Activated T-helper 1 cell treated with anti-CD3 and anti-CD28 coated beads, Interleukin-12 subunit alpha, Interleukin-12 subunit beta, Interleukin-2, Interleukin-4 antibody, amounts not matched to agents 30 ng/mL and 10 ng/mL and 1 ng/mL, durations not matched to agents 14 hours and 24 hours and 36 hours (primary cell): Measurements from ENCODE around the gene B4GALNT4. TPM values are rescaled to one million over a fixed set of nuclear protein-coding genes. Genes with fewer than 3 reads are reported as not detected.
"Not testable (repeated sequence)": the region's sequence is repeated elsewhere in the genome, so short reads cannot be mapped to it uniquely, and the experiment has no call there.

ENCODE experiments used
- DNase-seq: peaks from one replicate; pipeline ENCODE4 v3.0.0; 2021; ENCODE audit warnings: low spot score
- H3K27ac Mint-ChIP-seq: one replicate; pipeline ENCODE4 v1.8.0; 2021; ENCODE audit warnings: mild to moderate bottlenecking, mixed read lengths
- H3K27me3 Mint-ChIP-seq: one replicate; pipeline ENCODE4 v1.8.0; 2022; ENCODE audit warnings: mild to moderate bottlenecking, moderate library complexity, mixed read lengths; ENCODE audit not compliant: insufficient read depth
- H3K36me3 Mint-ChIP-seq: one replicate; pipeline ENCODE4 v1.8.0; 2021; ENCODE audit warnings: low read depth, mixed read lengths
- H3K4me1 Mint-ChIP-seq: one replicate; pipeline ENCODE4 v1.8.0; 2021; ENCODE audit warnings: low read depth, mixed read lengths
- H3K4me3 Mint-ChIP-seq: one replicate; pipeline ENCODE4 v1.8.0; 2021; ENCODE audit warnings: mild to moderate bottlenecking, moderate library complexity, mixed read lengths
- H3K9me3 Mint-ChIP-seq: one replicate; pipeline ENCODE4 v1.8.0; 2021; ENCODE audit warnings: mixed read lengths
- intact Hi-C: fragments of 100-400 bp; cut with micrococcal nuclease; formaldehyde crosslinking; loops from one replicate; pipeline ENCODE4 v1.15.1; 2024
- total RNA-seq: library from RNA; stranded (reverse); gene quantifications from 2 replicates; pipeline ENCODE4 v1.2.3, GENCODE V29; 2022

Gene B4GALNT4
- total RNA-seq, 1 donor from 2014 or later, result 3.8 TPM

GRCh38 chr11:417652-418342 lies 48.5 kb downstream of the B4GALNT4 start:
- no peaks in the 10 kb centered on the region for H3K9me3 Mint-ChIP-seq
- no peak for DNase-seq
- H3K4me1 Mint-ChIP-seq, result peaks cover 30% of the 10 kb centered on the region
- H3K27me3 Mint-ChIP-seq, result no peaks in the 10 kb centered on the region
- peak overlapping the region; percentile 76 for H3K4me3 Mint-ChIP-seq
- no peak overlapping the region for H3K27ac Mint-ChIP-seq
- intact Hi-C loops, result loop anchor here (2.0 to 5.0 kb wide), 2 partner anchors 105 to 181 kb away; partner anchors contain the start of genes IFITM1, PSMD13 and SIRT3
- H3K36me3 Mint-ChIP-seq, result peaks cover 8% of the 10 kb centered on the region

- no peak for DNase-seq
These were observed 49.3 kb downstream of the B4GALNT4 start for GRCh38 chr11:418343-419247.

GRCh38 chr11:419248-420005 lies 50.1 kb downstream of the B4GALNT4 start:
- intact Hi-C loops, result loop anchor here (5.0 kb wide), 1 partner anchor 107 kb away; the partner anchor contains the start of gene IFITM1
- Mint-ChIP-seq H3K27me3 (no peaks in the 10 kb centered on the region), H3K27ac (no peak overlapping the region), H3K9me3 (no peaks in the 10 kb centered on the region), H3K4me3 (peak overlapping the region; percentile 56), H3K4me1 (peaks cover 20% of the 10 kb centered on the region), H3K36me3 (peaks cover 10% of the 10 kb centered on the region)
- DNase-seq, result no peak

More at GRCh38 chr11:418343-419247, 49.3 kb downstream of the B4GALNT4 start:
- H3K27ac Mint-ChIP-seq, result no peak overlapping the region
- no peaks in the 10 kb centered on the region for H3K27me3 Mint-ChIP-seq
- H3K4me3 Mint-ChIP-seq, result peak overlapping the region; percentile 11
- H3K4me1 Mint-ChIP-seq, result peaks cover 24% of the 10 kb centered on the region
- intact Hi-C loops, result loop anchor here (5.0 kb wide), 1 partner anchor 106 kb away; the partner anchor contains the start of gene IFITM1
- H3K9me3 Mint-ChIP-seq, result no peaks in the 10 kb centered on the region
- H3K36me3 Mint-ChIP-seq, result peaks cover 8% of the 10 kb centered on the region

GRCh38 chr11:420054-420910 lies 51.0 kb downstream of the B4GALNT4 start:
- Mint-ChIP-seq H3K9me3 (no peaks in the 10 kb centered on the region), H3K36me3 (peaks cover 15% of the 10 kb centered on the region), H3K4me1 (peaks cover 12% of the 10 kb centered on the region), H3K27ac (no peak overlapping the region), H3K4me3 (peak overlapping the region; percentile 56), H3K27me3 (no peaks in the 10 kb centered on the region)
- no peak for DNase-seq
- intact Hi-C loops, result no loop called here

GRCh38 chr11:420911-421321 lies 51.6 kb downstream of the B4GALNT4 start:
- H3K27ac Mint-ChIP-seq, result no peak overlapping the region
- H3K36me3 Mint-ChIP-seq, result peaks cover 17% of the 10 kb centered on the region
- no peak overlapping the region for H3K4me3 Mint-ChIP-seq
- DNase-seq, result no peak
- H3K4me1 Mint-ChIP-seq, result peaks cover 5% of the 10 kb centered on the region
- no peaks in the 10 kb centered on the region for H3K27me3 Mint-ChIP-seq
- no peaks in the 10 kb centered on the region for H3K9me3 Mint-ChIP-seq
- intact Hi-C loops, result no loop called here

- Mint-ChIP-seq H3K4me3 (no peak overlapping the region), H3K9me3 (no peaks in the 10 kb centered on the region), H3K36me3 (peaks cover 17% of the 10 kb centered on the region), H3K4me1 (no peaks in the 10 kb centered on the region), H3K27ac (no peak overlapping the region), H3K27me3 (no peaks in the 10 kb centered on the region)
- no peak for DNase-seq
- intact Hi-C loops, result no loop called here
These were observed 53.0 kb downstream of the B4GALNT4 start for GRCh38 chr11:422249-422656.

- H3K4me3 Mint-ChIP-seq, result no peak overlapping the region
- H3K36me3 Mint-ChIP-seq, result peaks cover 24% of the 10 kb centered on the region
- H3K9me3 Mint-ChIP-seq, result no peaks in the 10 kb centered on the region
- DNase-seq, result no peak
- intact Hi-C loops, result no loop called here
- no peaks in the 10 kb centered on the region for H3K27me3 Mint-ChIP-seq
- no peak overlapping the region for H3K27ac Mint-ChIP-seq
- H3K4me1 Mint-ChIP-seq, result no peaks in the 10 kb centered on the region
These were observed 54.9 kb downstream of the B4GALNT4 start for GRCh38 chr11:424232-424631.

- intact Hi-C loops, result not testable (repeated sequence)
These were observed 55.5 kb downstream of the B4GALNT4 start for GRCh38 chr11:424766-425165.

GRCh38 chr11:425301-425700 lies 56.0 kb downstream of the B4GALNT4 start:
- intact Hi-C loops, result no loop called here
- peaks cover 24% of the 10 kb centered on the region for H3K36me3 Mint-ChIP-seq
- H3K4me1 Mint-ChIP-seq, result no peaks in the 10 kb centered on the region
- no peak for DNase-seq
- H3K27ac Mint-ChIP-seq, result no peak overlapping the region
- H3K4me3 Mint-ChIP-seq, result no peak overlapping the region
- H3K9me3 Mint-ChIP-seq, result no peaks in the 10 kb centered on the region
- H3K27me3 Mint-ChIP-seq, result no peaks in the 10 kb centered on the region

More at GRCh38 chr11:424766-425165, 55.5 kb downstream of the B4GALNT4 start:
- H3K4me3 Mint-ChIP-seq, DNase-seq, H3K9me3 Mint-ChIP-seq, H3K27me3 Mint-ChIP-seq, H3K27ac Mint-ChIP-seq, H3K4me1 Mint-ChIP-seq: not testable (repeated sequence)
- peaks cover 24% of the 10 kb centered on the region for H3K36me3 Mint-ChIP-seq

GRCh38 chr11:426851-427250 lies 57.6 kb downstream of the B4GALNT4 start:
- DNase-seq, result no peak
- H3K36me3 Mint-ChIP-seq, result peaks cover 24% of the 10 kb centered on the region
- intact Hi-C loops, result no loop called here

GRCh38 chr11:428295-428694 lies 59.0 kb downstream of the B4GALNT4 start:
- H3K9me3 Mint-ChIP-seq, result no peaks in the 10 kb centered on the region
- no peak overlapping the region for H3K27ac Mint-ChIP-seq
- intact Hi-C loops, result no loop called here
- no peaks in the 10 kb centered on the region for H3K4me1 Mint-ChIP-seq
- no peaks in the 10 kb centered on the region for H3K27me3 Mint-ChIP-seq
- peaks cover 21% of the 10 kb centered on the region for H3K36me3 Mint-ChIP-seq
- no peak for DNase-seq
- no peak overlapping the region for H3K4me3 Mint-ChIP-seq

More at GRCh38 chr11:426851-427250, 57.6 kb downstream of the B4GALNT4 start:
- Mint-ChIP-seq H3K4me3 (no peak overlapping the region), H3K9me3 (no peaks in the 10 kb centered on the region), H3K27ac (no peak overlapping the region), H3K27me3 (no peaks in the 10 kb centered on the region), H3K4me1 (no peaks in the 10 kb centered on the region)

GRCh38 chr11:429391-429790 lies 60.1 kb downstream of the B4GALNT4 start:
- Mint-ChIP-seq H3K27me3 (no peaks in the 10 kb centered on the region), H3K27ac (no peak overlapping the region), H3K4me1 (no peaks in the 10 kb centered on the region), H3K4me3 (no peak overlapping the region), H3K36me3 (peaks cover 19% of the 10 kb centered on the region), H3K9me3 (no peaks in the 10 kb centered on the region)
- intact Hi-C loops, result no loop called here
- no peak for DNase-seq
